WI38 (cell line): Measurements from ENCODE around the gene GPX3.

Experiments
- H3K4me3 ChIP-seq: 2 replicates; pipeline ENCODE4 v1.5.1; 2011; ENCODE audit warnings: low read depth, mild to moderate bottlenecking, control low read depth, low read length
- CTCF ChIP-seq: IDR thresholded peaks from 2 replicates; pipeline ENCODE4 v1.5.1; 2012; ENCODE audit warnings: low read depth, mild to moderate bottlenecking, control low read depth, low read length

Gene GPX3

GRCh38 chr5:151012862-151013261, 7.5 kb upstream of the GPX3 start:
- TF ChIP-seq CTCF, result no peak
- no peak overlapping the region for H3K4me3 ChIP-seq

- no peak for TF ChIP-seq CTCF
- no peak overlapping the region for H3K4me3 ChIP-seq
These were observed 5.6 kb upstream of the GPX3 start for GRCh38 chr5:151014680-151015343.

GRCh38 chr5:151015974-151016587, 4.3 kb upstream of the GPX3 start:
- no peak overlapping the region for H3K4me3 ChIP-seq
- no peak for TF ChIP-seq CTCF

- no peak for TF ChIP-seq CTCF
- no peak overlapping the region for H3K4me3 ChIP-seq
These were observed 3.7 kb upstream of the GPX3 start for GRCh38 chr5:151016700-151017099.

- no peak for TF ChIP-seq CTCF
- H3K4me3 ChIP-seq, result no peak overlapping the region
These were observed 2.5 kb upstream of the GPX3 start for GRCh38 chr5:151017897-151018296.

GRCh38 chr5:151018846-151019245, 1.5 kb upstream of the GPX3 start:
- no peak overlapping the region for H3K4me3 ChIP-seq
- TF ChIP-seq CTCF, result no peak

- H3K4me3 ChIP-seq, result no peak overlapping the region
- no peak for TF ChIP-seq CTCF
These were observed 1.1 kb upstream of the GPX3 start for GRCh38 chr5:151019331-151019730.
